ENCODE data around the gene FOXF2. TPM values are rescaled to one million over a fixed set of nuclear protein-coding genes. Genes with fewer than 3 reads are reported as not detected.

Gene FOXF2
- total RNA-seq, 1 donor from 2014 or later, result not detected

GRCh38 chr6:1402369-1402768, 13.0 kb downstream of the FOXF2 start:
- no peaks in the 10 kb centered on the region for H3K36me3 Mint-ChIP-seq (ENCODE audit: low read depth, unreplicated experiment)
- no peaks in the 10 kb centered on the region for H3K9me3 Mint-ChIP-seq (ENCODE audit: unreplicated experiment)
- no peak for TF ChIP-seq CTCF (IDR thresholded peaks at IDR 0.05; ENCODE audit: unreplicated experiment)
- H3K27ac Mint-ChIP-seq (ENCODE audit: unreplicated experiment), result no peak overlapping the region
- DNase-seq (ENCODE audit: low spot score), result no peak
- no peak overlapping the region for H3K4me3 Mint-ChIP-seq (ENCODE audit: unreplicated experiment)
- peaks cover 8% of the 10 kb centered on the region for H3K27me3 Mint-ChIP-seq (ENCODE audit: unreplicated experiment)
- no peaks in the 10 kb centered on the region for H3K4me1 Mint-ChIP-seq (ENCODE audit: unreplicated experiment)

GRCh38 chr6:1402868-1403267, 13.5 kb downstream of the FOXF2 start:
- no peaks in the 10 kb centered on the region for H3K9me3 Mint-ChIP-seq (ENCODE audit: unreplicated experiment)
- no peak overlapping the region for H3K27ac Mint-ChIP-seq (ENCODE audit: unreplicated experiment)
- H3K4me3 Mint-ChIP-seq (ENCODE audit: unreplicated experiment), result no peak overlapping the region
- H3K4me1 Mint-ChIP-seq (ENCODE audit: unreplicated experiment), result no peaks in the 10 kb centered on the region
- no peak for TF ChIP-seq CTCF (IDR thresholded peaks at IDR 0.05; ENCODE audit: unreplicated experiment)
- no peak for DNase-seq (ENCODE audit: low spot score)
- H3K27me3 Mint-ChIP-seq (ENCODE audit: unreplicated experiment), result peaks cover 6% of the 10 kb centered on the region
- no peaks in the 10 kb centered on the region for H3K36me3 Mint-ChIP-seq (ENCODE audit: low read depth, unreplicated experiment)

GRCh38 chr6:1403851-1404712, 14.7 kb downstream of the FOXF2 start:
- Mint-ChIP-seq H3K27me3 (ENCODE audit: unreplicated experiment) (peaks cover 5% of the 10 kb centered on the region), H3K4me1 (ENCODE audit: unreplicated experiment) (peaks cover 3% of the 10 kb centered on the region), H3K27ac (ENCODE audit: unreplicated experiment) (no peak overlapping the region), H3K36me3 (ENCODE audit: low read depth, unreplicated experiment) (no peaks in the 10 kb centered on the region), H3K4me3 (ENCODE audit: unreplicated experiment) (no peak overlapping the region), H3K9me3 (ENCODE audit: unreplicated experiment) (no peaks in the 10 kb centered on the region)
- DNase-seq (ENCODE audit: low spot score), result no peak
- no peak for TF ChIP-seq CTCF (IDR thresholded peaks at IDR 0.05; ENCODE audit: unreplicated experiment)

- H3K4me1 Mint-ChIP-seq (ENCODE audit: unreplicated experiment), result peaks cover 4% of the 10 kb centered on the region
- no peak for TF ChIP-seq CTCF (IDR thresholded peaks at IDR 0.05; ENCODE audit: unreplicated experiment)
- DNase-seq (ENCODE audit: low spot score), result no peak
- H3K36me3 Mint-ChIP-seq (ENCODE audit: low read depth, unreplicated experiment), result no peaks in the 10 kb centered on the region
- H3K9me3 Mint-ChIP-seq (ENCODE audit: unreplicated experiment), result no peaks in the 10 kb centered on the region
- no peak overlapping the region for H3K27ac Mint-ChIP-seq (ENCODE audit: unreplicated experiment)
- no peak overlapping the region for H3K4me3 Mint-ChIP-seq (ENCODE audit: unreplicated experiment)
- peaks cover 5% of the 10 kb centered on the region for H3K27me3 Mint-ChIP-seq (ENCODE audit: unreplicated experiment)
Measured at GRCh38 chr6:1404713-1405098, 15.3 kb downstream of the FOXF2 start.

- DNase-seq (ENCODE audit: low spot score), result no peak
- Mint-ChIP-seq H3K4me3 (ENCODE audit: unreplicated experiment) (no peak overlapping the region), H3K27me3 (ENCODE audit: unreplicated experiment) (peaks cover 5% of the 10 kb centered on the region), H3K36me3 (ENCODE audit: low read depth, unreplicated experiment) (no peaks in the 10 kb centered on the region), H3K4me1 (ENCODE audit: unreplicated experiment) (peaks cover 7% of the 10 kb centered on the region), H3K9me3 (ENCODE audit: unreplicated experiment) (no peaks in the 10 kb centered on the region), H3K27ac (ENCODE audit: unreplicated experiment) (no peak overlapping the region)
- no peak for TF ChIP-seq CTCF (IDR thresholded peaks at IDR 0.05; ENCODE audit: unreplicated experiment)
Measured at GRCh38 chr6:1405221-1405620, 15.8 kb downstream of the FOXF2 start.

All from endothelial cell (in vitro differentiated cells).